ENCODE measurements around the gene FILIP1L.

DNA sequence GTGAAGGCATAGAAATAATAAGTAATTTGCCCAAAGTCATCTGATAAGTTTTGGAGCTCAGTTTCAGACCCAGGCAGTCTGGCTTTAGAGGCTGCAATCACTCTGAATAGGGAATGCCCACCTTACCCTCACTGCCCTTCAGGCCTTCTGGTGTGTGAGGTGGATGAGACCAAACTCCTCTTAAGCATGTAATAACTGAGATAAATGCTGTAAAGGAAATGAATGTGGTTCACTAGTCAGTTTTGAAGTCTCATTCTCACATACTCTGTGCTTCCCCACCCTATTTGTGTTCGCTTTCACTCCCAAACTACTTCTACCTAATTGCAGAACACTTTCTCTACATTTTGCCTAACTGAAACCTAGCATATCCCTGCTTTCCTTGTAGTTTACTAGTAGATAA, 144.1 kb downstream of the FILIP1L start:
- TF ChIP-seq, protein P1, sequence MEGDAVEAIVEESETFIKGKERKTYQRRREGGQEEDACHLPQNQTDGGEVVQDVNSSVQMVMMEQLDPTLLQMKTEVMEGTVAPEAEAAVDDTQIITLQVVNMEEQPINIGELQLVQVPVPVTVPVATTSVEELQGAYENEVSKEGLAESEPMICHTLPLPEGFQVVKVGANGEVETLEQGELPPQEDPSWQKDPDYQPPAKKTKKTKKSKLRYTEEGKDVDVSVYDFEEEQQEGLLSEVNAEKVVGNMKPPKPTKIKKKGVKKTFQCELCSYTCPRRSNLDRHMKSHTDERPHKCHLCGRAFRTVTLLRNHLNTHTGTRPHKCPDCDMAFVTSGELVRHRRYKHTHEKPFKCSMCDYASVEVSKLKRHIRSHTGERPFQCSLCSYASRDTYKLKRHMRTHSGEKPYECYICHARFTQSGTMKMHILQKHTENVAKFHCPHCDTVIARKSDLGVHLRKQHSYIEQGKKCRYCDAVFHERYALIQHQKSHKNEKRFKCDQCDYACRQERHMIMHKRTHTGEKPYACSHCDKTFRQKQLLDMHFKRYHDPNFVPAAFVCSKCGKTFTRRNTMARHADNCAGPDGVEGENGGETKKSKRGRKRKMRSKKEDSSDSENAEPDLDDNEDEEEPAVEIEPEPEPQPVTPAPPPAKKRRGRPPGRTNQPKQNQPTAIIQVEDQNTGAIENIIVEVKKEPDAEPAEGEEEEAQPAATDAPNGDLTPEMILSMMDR (IDR thresholded peaks at IDR 0.05): no peak
- TF ChIP-seq EZH2 (IDR thresholded peaks at IDR 0.05): no peak
- no peak for TF ChIP-seq EZH2phosphoT487 (IDR thresholded peaks at IDR 0.05)
